Measurements from ENCODE around the gene PRPS1.
A peak's percentile ranks its signal among the peaks of the same experiment; 100 is the strongest.

- TF ChIP-seq POLR2AphosphoS5 (IDR thresholded peaks at IDR 0.05), result peak in 2 of 3 donors; percentile 68 to 69
- TF ChIP-seq CTCF (IDR thresholded peaks at IDR 0.05), result peak in 1 of 3 donors; percentile 40
- TF ChIP-seq POLR2A (IDR thresholded peaks at IDR 0.05), result no peak
These were observed 45.7 kb downstream of the PRPS1 start for GRCh38 chrX:107673933-107674479.

Measured in breast epithelium (tissue), 3 donors.